Mesothelial cell of epicardium (in vitro differentiated cells): ENCODE data around the gene TRMT10C. TPM values are rescaled to one million over a fixed set of nuclear protein-coding genes. Genes with fewer than 3 reads are reported as not detected.
"Not testable (repeated sequence)": the region's sequence is repeated elsewhere in the genome, so short reads cannot be mapped to it uniquely, and the experiment has no call there.

Experiments
- DNase-seq, 2 experiments: peaks; one replicate each; pipeline ENCODE4 v3.0.0; 2021; ENCODE audit warnings: low spot score in 2 of 2; ENCODE audit not compliant: unreplicated experiment in 2 of 2
- H3K27ac Mint-ChIP-seq: 2 replicates; pipeline ENCODE4 v1.8.0; 2021; ENCODE audit warnings: mixed read lengths
- H3K27me3 Mint-ChIP-seq: 2 replicates; pipeline ENCODE4 v1.8.0; 2021; ENCODE audit warnings: low read depth, mixed read lengths
- H3K36me3 Mint-ChIP-seq: 2 replicates; pipeline ENCODE4 v1.8.0; 2021; ENCODE audit warnings: mixed read lengths
- H3K4me1 Mint-ChIP-seq: 2 replicates; pipeline ENCODE4 v1.8.0; 2021; ENCODE audit warnings: mixed read lengths
- H3K4me3 Mint-ChIP-seq: 2 replicates; pipeline ENCODE4 v1.8.0; 2021; ENCODE audit warnings: mild to moderate bottlenecking, moderate library complexity, mixed read lengths
- H3K9me3 Mint-ChIP-seq: 2 replicates; pipeline ENCODE4 v1.8.0; 2021; ENCODE audit warnings: mixed read lengths
- total RNA-seq: library from RNA; stranded (reverse); gene quantifications from 3 replicates; pipeline ENCODE4 v1.2.1, GENCODE V29; 2021
- TF ChIP-seq, protein P1 (sequence below): fragments of 200-600 bp; sonication (generic); IDR thresholded peaks from one replicate; pipeline ENCODE4 v1.5.0; 2021; ENCODE audit warnings: antibody characterized with exemption; ENCODE audit not compliant: unreplicated experiment

TRMT10C gene
- total RNA-seq, 1 donor from 2014 or later = 29.2 TPM

DNA sequence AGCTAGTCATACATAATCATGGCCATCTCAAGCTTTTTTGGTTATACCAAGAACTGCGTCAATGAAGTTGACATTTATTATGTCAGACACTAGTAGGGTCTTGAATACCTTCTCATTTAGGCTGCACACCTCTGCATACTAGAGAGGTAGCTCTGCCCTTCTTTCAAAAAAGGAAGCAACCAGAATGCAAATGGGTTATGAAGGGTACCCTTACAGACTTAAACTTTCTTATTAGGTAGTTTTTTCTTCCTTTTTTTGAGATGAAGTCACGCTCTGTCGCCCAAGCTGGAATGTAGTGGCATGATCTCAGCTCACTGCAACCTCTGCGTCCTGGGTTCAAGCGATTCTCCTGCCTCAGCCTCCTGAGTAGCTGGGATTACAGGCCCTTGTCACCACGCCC is 15.6 kb downstream of the TRMT10C start:
- no peak for DNase-seq
- TF ChIP-seq, protein P1, sequence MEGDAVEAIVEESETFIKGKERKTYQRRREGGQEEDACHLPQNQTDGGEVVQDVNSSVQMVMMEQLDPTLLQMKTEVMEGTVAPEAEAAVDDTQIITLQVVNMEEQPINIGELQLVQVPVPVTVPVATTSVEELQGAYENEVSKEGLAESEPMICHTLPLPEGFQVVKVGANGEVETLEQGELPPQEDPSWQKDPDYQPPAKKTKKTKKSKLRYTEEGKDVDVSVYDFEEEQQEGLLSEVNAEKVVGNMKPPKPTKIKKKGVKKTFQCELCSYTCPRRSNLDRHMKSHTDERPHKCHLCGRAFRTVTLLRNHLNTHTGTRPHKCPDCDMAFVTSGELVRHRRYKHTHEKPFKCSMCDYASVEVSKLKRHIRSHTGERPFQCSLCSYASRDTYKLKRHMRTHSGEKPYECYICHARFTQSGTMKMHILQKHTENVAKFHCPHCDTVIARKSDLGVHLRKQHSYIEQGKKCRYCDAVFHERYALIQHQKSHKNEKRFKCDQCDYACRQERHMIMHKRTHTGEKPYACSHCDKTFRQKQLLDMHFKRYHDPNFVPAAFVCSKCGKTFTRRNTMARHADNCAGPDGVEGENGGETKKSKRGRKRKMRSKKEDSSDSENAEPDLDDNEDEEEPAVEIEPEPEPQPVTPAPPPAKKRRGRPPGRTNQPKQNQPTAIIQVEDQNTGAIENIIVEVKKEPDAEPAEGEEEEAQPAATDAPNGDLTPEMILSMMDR = no peak
- Mint-ChIP-seq H3K9me3 (no peaks in the 10 kb centered on the region), H3K4me3 (no peak overlapping the region), H3K27me3 (no peaks in the 10 kb centered on the region), H3K27ac (no peak overlapping the region), H3K36me3 (peaks cover 16% of the 10 kb centered on the region), H3K4me1 (peaks cover 31% of the 10 kb centered on the region)

- Mint-ChIP-seq H3K27me3 (no peaks in the 10 kb centered on the region), H3K36me3 (peaks cover 38% of the 10 kb centered on the region), H3K27ac (no peak overlapping the region), H3K4me3 (no peak overlapping the region), H3K9me3 (no peaks in the 10 kb centered on the region), H3K4me1 (no peaks in the 10 kb centered on the region)
- TF ChIP-seq, protein P1 = no peak
- DNase-seq = no peak
Observed at GRCh38 chr3:101588616-101589015, 26.9 kb downstream of the TRMT10C start.

GRCh38 chr3:101591071-101591470 is 29.4 kb downstream of the TRMT10C start:
- no peaks in the 10 kb centered on the region for H3K4me1 Mint-ChIP-seq
- TF ChIP-seq, protein P1 = no peak
- no peak overlapping the region for H3K4me3 Mint-ChIP-seq
- H3K9me3 Mint-ChIP-seq = no peaks in the 10 kb centered on the region
- no peak for DNase-seq
- no peaks in the 10 kb centered on the region for H3K27me3 Mint-ChIP-seq
- H3K27ac Mint-ChIP-seq = no peak overlapping the region
- H3K36me3 Mint-ChIP-seq = peaks cover 32% of the 10 kb centered on the region

DNA sequence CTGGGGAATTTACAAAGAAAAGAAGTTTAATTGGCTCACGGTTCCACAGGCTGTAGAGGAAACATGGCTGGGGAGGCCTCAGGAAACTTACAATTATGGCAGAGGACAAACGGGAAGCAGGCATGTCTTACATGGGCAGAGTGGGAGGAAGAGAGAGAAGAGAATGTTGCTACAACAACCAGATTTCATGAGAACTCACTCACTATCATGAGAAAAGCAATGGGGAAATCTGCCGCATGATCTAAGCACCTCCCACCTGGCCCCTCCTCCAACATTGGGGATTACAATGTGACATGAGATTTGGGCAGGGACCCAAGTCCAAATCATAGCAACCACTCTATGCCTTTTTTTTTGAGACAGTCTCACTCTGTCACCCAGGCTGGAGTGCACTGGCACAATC is 41.1 kb downstream of the TRMT10C start:
- Mint-ChIP-seq H3K9me3 (peaks cover 3% of the 10 kb centered on the region), H3K27me3 (no peaks in the 10 kb centered on the region), H3K4me1 (no peaks in the 10 kb centered on the region), H3K36me3 (peaks cover 7% of the 10 kb centered on the region), H3K27ac (no peak overlapping the region), H3K4me3 (no peak overlapping the region)
- TF ChIP-seq, protein P1 = no peak
- no peak for DNase-seq

GRCh38 chr3:101603184-101603583 is 41.5 kb downstream of the TRMT10C start:
- Mint-ChIP-seq H3K4me3 (no peak overlapping the region), H3K4me1 (no peaks in the 10 kb centered on the region), H3K36me3 (peaks cover 7% of the 10 kb centered on the region), H3K27ac (no peak overlapping the region), H3K9me3 (peaks cover 3% of the 10 kb centered on the region), H3K27me3 (no peaks in the 10 kb centered on the region)
- DNase-seq = no peak
- TF ChIP-seq, protein P1 = no peak

DNA sequence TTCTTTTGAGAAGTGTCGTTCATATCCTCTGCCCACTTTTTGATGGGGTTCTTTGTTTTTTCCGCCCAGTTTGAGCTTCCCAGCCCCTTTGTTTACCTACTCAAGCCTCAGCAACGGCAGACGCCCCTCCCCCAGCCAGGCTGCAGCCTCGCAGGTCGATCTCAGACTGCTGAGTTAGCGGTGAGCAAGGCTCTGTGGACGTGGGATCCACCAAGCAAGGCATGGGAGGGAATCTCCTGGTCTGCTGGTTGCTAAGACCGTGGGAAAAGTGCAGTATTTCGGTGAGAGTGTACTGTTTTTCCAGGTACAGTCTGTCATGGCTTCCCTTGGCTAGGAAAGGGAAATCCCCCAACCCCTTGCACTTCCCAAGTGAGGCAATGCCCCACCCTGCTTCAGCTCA is 43.7 kb downstream of the TRMT10C start:
- H3K4me3 Mint-ChIP-seq, H3K36me3 Mint-ChIP-seq, H3K4me1 Mint-ChIP-seq, H3K9me3 Mint-ChIP-seq, DNase-seq, H3K27ac Mint-ChIP-seq, H3K27me3 Mint-ChIP-seq: not testable (repeated sequence)
